Mucosa of stomach (tissue), 1 donor: ENCODE results near the gene PTPRD.

Source experiments
- H3K27me3 ChIP-seq: one replicate; pipeline ENCODE4 v1.7.0; 2013; ENCODE audit warnings: mild to moderate bottlenecking, low read length; ENCODE audit not compliant: control insufficient read depth, insufficient read depth
- H3K36me3 ChIP-seq: one replicate; pipeline ENCODE4 v1.7.0; 2013; ENCODE audit warnings: low read length; ENCODE audit not compliant: control insufficient read depth, insufficient read depth
- H3K4me1 ChIP-seq: one replicate; pipeline ENCODE4 v1.7.0; 2013; ENCODE audit warnings: mild to moderate bottlenecking, low read length; ENCODE audit not compliant: control insufficient read depth, insufficient read depth
- H3K4me3 ChIP-seq: one replicate; pipeline ENCODE4 v1.7.0; 2013; ENCODE audit warnings: low read length
- H3K9ac ChIP-seq: one replicate; pipeline ENCODE4 v1.7.0; 2013; ENCODE audit warnings: mild to moderate bottlenecking, low read length, moderate library complexity
- H3K9me3 ChIP-seq: one replicate; pipeline ENCODE4 v1.7.0; 2013; ENCODE audit warnings: mild to moderate bottlenecking, low read length, moderate library complexity; ENCODE audit not compliant: control insufficient read depth
- donor health status: Pancreatic carcinoma.

PTPRD gene

DNA sequence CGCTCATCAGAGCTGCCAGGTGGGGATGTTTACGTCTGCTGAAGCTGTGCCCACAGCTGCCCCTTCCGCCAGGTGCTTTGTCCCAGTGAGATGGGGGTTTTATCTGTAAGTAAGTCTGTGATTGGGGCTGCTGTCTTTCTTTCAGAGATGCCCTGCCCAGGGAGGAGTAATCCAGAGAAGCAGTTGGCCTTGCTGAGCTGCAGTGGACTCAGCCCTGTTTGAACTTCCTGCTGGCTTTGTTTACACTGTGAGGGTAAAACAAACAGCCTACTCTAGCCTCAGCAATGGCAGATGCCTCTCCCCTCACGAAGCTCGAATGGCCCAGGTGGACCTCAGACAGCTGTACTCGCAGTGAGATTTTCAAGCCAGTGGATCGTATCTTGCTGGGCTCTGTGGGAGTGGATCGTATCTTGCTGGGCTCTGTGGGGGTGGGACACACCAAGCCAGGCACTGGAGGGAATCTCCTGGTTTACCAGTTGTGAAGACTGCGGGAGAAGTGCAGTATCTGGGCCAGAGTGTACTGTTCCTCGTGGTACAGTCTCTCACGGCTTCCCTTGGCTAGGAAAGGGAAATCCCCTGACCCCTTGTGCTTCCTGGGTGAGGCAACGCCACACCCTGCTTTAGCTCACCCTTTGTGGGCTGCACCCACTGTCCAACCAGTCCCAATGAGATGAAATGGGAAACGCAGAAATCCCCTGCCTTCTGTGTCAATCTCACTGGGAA, 2283.1 kb downstream of the PTPRD start:
- no peaks in the 10 kb centered on the region for H3K27me3 ChIP-seq
- no peak overlapping the region for H3K9ac ChIP-seq
- no peaks in the 10 kb centered on the region for H3K9me3 ChIP-seq
- no peaks in the 10 kb centered on the region for H3K36me3 ChIP-seq
- peaks cover 11% of the 10 kb centered on the region for H3K4me1 ChIP-seq
- H3K4me3 ChIP-seq = no peak overlapping the region

DNA sequence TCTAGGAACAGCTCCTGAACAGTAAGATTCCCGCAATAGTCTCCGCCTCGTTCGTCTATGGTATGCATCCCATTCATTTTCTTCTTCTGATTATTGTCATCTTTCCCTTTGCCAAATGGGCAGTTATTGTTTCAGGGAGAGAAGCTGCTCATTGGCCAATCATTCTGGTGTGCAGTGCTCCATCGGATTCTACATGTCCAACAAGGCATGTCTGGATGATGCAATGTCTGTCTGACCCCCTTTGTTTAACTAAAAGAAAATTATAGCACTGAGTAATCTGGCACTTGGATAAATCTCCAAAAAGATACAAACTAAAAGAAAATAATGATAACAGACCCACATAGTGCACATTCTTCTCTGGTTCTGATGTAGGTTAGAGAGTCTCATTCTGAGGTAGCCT, 2297.6 kb downstream of the PTPRD start:
- Histone ChIP-seq H3K4me3 (no peak overlapping the region), H3K27me3 (no peaks in the 10 kb centered on the region), H3K9ac (no peak overlapping the region), H3K9me3 (no peaks in the 10 kb centered on the region), H3K36me3 (no peaks in the 10 kb centered on the region), H3K4me1 (no peaks in the 10 kb centered on the region)

DNA sequence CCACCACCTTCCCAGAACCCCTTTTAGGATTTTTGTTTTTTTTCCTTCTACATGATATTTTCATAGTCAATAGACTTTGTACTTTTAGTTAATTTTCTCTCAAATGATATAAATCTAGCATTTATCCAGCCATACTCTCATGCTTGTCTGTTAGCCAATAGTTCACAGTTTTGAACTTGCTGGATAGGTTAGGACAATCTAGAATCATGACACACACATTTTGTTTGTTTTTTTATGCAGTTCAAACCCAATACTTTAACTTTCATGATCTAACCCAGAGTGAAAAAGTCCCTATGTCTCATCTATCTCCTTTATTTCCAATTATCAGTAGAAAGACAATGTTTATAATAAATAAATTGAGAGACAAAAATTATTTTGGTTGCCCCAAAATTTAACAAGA, 2303.5 kb downstream of the PTPRD start:
- Histone ChIP-seq H3K9me3 (no peaks in the 10 kb centered on the region), H3K4me1 (no peaks in the 10 kb centered on the region), H3K9ac (no peak overlapping the region), H3K27me3 (no peaks in the 10 kb centered on the region), H3K4me3 (no peak overlapping the region), H3K36me3 (no peaks in the 10 kb centered on the region)

DNA sequence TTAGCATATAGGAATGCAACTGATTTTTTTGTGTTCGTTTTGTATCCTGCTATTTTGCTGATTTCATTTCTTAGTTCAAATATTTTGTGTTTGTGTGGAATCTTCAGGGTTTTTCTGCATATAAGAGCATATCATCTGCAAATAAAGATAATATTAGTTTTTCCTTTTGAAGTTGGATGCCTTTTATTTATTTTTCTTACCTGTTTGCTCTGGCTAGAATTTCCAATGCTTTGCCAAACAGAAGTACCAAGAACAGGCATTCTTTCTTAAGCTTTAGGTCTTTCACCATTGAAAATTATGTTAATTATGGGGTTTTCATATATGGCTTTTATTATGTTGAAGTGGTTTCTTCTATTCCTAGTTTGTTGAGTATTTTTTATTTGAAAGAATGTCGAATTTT, 2308.1 kb downstream of the PTPRD start:
- Histone ChIP-seq H3K9ac (no peak overlapping the region), H3K27me3 (no peaks in the 10 kb centered on the region), H3K4me3 (no peak overlapping the region), H3K4me1 (no peaks in the 10 kb centered on the region), H3K36me3 (no peaks in the 10 kb centered on the region), H3K9me3 (no peaks in the 10 kb centered on the region)

DNA sequence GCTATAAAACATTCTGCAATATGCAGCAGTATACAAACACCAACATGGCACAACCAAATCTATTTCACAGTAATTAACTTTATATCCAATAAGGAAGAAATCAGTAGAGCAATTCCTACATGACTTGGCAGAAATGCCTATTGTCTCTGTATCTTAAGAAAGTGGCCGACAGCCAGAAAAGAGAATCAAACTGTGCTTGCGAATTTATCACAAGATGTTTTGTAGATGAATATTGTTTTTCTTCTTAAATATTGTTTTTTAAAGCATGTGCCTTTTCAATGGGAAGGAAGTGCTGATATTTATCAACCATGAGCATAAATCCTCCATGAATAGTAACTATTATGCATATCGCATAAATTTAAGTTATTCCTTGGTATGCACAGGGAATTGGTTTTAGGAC, 2311.5 kb downstream of the PTPRD start:
- Histone ChIP-seq H3K9me3 (no peaks in the 10 kb centered on the region), H3K36me3 (no peaks in the 10 kb centered on the region), H3K4me3 (no peak overlapping the region), H3K27me3 (no peaks in the 10 kb centered on the region), H3K9ac (no peak overlapping the region), H3K4me1 (peaks cover 7% of the 10 kb centered on the region)

DNA sequence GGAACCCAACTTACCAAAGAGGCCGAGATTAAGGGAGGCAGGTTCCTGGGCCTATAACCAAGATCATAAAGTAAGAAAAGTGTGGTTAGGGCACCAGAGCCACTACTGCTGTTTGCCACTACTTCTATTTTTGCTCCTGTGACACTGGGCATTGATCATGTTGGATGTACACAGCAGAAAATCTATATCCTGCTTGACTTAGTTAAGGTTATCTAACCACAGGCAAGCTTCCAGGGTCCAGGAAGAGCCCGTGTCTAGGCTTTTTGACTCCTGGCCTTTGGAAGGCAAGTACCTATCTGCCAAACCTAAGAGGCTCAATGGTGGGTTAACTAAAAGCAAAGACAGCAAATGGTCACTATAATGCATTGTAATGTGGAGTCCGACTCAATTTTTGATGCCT, 2315.8 kb downstream of the PTPRD start:
- no peak overlapping the region for H3K4me3 ChIP-seq
- no peaks in the 10 kb centered on the region for H3K36me3 ChIP-seq
- no peak overlapping the region for H3K9ac ChIP-seq
- H3K4me1 ChIP-seq = peaks cover 7% of the 10 kb centered on the region
- H3K9me3 ChIP-seq = no peaks in the 10 kb centered on the region
- H3K27me3 ChIP-seq = no peaks in the 10 kb centered on the region

DNA sequence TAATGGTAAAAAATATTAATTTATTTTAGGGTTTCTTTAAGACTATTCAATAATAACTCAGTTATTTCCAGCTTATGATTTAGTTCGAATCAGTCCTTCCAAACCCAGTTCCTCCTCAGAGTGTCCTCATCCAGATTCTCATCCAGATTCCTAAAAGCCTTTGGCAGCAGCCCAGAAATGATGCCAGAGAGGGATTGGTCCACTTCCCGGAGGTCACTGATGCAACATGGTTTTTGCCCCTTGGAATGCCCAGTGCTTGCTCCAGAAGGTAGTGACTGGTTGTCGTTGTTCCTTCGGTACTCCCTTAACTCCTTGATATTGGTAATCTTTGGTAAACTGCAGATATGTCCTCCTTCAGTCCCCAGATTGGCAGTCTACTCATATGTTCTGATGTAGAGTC, 2320.1 kb downstream of the PTPRD start:
- no peaks in the 10 kb centered on the region for H3K27me3 ChIP-seq
- H3K9ac ChIP-seq = no peak overlapping the region
- H3K4me3 ChIP-seq = no peak overlapping the region
- no peaks in the 10 kb centered on the region for H3K36me3 ChIP-seq
- peaks cover 24% of the 10 kb centered on the region for H3K4me1 ChIP-seq
- H3K9me3 ChIP-seq = no peaks in the 10 kb centered on the region

DNA sequence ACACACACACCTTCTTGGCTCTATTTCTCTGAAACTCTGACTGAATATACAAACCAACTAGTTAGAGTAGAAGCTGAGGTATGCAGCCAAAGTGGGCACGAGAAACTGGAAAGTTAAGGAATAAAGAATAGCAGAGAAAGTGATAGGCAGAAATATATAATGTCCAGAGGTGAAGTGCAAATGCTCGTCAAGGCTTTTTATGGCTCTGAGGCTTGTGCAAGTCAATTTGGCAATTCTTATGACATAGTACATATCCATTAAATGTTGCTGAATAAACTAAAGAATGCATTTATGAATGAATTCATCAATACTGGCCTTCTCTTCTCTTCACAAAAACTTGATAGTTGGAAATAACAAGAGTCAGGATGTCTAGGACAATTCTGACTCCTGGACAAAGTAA, 2323.1 kb downstream of the PTPRD start:
- no peaks in the 10 kb centered on the region for H3K27me3 ChIP-seq
- no peak overlapping the region for H3K9ac ChIP-seq
- H3K4me1 ChIP-seq = peaks cover 22% of the 10 kb centered on the region
- H3K36me3 ChIP-seq = no peaks in the 10 kb centered on the region
- no peak overlapping the region for H3K4me3 ChIP-seq
- H3K9me3 ChIP-seq = no peaks in the 10 kb centered on the region

DNA sequence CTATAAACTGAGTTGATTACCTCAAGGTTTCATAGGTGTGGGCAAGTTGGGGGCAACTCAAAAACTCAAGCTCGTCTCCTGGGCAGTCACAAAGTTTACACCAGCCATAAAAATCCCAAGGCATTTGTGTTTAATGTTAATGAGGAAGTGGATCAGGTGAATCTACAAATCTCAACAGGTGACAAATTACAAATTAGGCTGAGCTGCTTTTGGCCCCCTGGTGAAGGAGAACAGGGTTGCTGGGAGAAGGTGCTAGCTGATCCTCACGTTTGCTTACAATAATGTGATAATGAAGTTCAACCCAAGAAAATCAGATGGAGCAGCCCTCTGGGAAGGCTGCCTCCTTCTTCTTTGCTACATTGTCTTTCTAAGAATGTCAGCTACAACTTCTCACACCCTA, 2324.8 kb downstream of the PTPRD start:
- Histone ChIP-seq H3K9me3 (no peaks in the 10 kb centered on the region), H3K4me3 (no peak overlapping the region), H3K9ac (no peak overlapping the region), H3K36me3 (no peaks in the 10 kb centered on the region), H3K27me3 (no peaks in the 10 kb centered on the region), H3K4me1 (peaks cover 22% of the 10 kb centered on the region)

DNA sequence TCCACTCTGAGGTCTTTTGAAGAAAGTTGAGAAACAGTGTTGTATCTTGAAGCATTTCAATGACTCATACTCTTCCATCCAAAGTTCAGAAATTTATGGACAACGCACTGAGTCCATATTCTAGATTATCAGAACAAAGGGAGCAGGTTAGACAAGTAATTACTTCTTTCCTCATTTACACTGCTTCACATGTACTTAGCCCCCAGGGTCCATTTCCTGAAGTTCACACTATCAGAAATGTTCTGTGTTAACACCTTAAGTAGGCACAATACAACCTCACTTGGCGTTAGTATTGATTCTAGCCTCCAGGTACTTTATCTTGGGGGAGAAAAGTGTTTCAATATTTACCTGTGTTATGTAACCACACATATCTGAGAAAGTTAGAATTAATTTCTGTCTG, 2325.3 kb downstream of the PTPRD start:
- no peaks in the 10 kb centered on the region for H3K9me3 ChIP-seq
- H3K4me1 ChIP-seq = peaks cover 22% of the 10 kb centered on the region
- H3K27me3 ChIP-seq = no peaks in the 10 kb centered on the region
- H3K4me3 ChIP-seq = no peak overlapping the region
- no peaks in the 10 kb centered on the region for H3K36me3 ChIP-seq
- H3K9ac ChIP-seq = no peak overlapping the region

DNA sequence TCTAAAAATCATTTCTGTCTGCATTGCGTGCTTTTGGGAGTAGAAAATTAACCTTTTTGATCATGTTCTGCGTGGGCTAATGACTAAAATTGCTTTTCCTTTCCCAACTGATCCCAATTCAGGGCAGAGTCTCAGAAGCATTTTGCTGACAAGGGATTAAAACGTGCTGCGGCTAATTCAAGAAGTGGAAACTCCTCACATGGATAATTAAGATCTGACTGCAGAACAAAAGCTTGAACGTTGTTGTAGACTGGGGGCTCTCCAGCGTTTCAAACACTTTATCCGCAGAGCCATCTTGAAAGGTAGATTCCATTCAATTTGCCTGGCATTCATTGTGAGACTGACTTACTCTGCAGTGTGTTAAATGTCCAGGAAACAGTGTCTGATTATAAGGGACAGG, 2327.9 kb downstream of the PTPRD start:
- Histone ChIP-seq H3K36me3 (no peaks in the 10 kb centered on the region), H3K4me1 (peaks cover 21% of the 10 kb centered on the region)

DNA sequence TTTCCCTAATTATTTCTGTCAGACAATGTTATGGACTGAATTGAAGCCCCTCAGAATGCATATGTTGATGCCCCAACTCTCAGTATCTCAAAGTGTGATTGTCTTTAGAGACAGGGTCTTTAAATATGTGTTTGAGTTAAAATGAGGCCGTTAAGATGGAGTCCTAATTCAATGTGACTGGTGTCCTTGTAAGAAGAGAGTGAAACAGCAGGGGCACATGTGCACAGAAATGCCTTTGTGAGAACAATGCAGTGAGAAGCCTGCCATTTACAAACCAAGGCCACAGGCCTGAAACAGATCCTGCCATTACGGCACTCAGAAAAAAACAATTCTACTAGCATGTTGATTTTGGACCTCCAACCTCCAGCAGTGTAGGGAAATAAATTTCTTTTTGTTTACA, 2330.3 kb downstream of the PTPRD start:
- no peaks in the 10 kb centered on the region for H3K27me3 ChIP-seq
- peaks cover 5% of the 10 kb centered on the region for H3K4me1 ChIP-seq
- H3K9ac ChIP-seq = no peak overlapping the region
- no peak overlapping the region for H3K4me3 ChIP-seq
- no peaks in the 10 kb centered on the region for H3K9me3 ChIP-seq
- H3K36me3 ChIP-seq = no peaks in the 10 kb centered on the region

More for the DNA sequence above, 2327.9 kb downstream of the PTPRD start:
- Histone ChIP-seq H3K9ac (no peak overlapping the region), H3K4me3 (no peak overlapping the region), H3K27me3 (no peaks in the 10 kb centered on the region), H3K9me3 (no peaks in the 10 kb centered on the region)

DNA sequence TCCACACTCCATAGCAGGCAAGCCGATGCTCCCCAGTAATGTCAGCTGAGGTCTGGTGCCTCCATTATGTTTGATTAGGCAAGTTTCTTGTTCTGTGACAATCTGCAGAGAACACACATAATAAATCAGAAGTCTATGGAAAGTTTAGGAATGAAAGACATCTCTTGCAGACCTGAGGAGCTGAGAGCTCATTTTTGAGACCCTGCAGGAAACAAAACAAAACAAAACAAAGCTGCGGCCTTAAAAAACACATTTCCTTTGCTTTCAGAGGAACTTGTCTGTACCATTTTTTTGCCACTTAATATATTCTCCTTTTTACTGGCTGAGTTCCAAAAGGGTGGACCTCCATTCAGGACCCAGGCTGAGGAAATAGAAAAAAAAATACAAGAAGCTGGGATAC, 2332.0 kb downstream of the PTPRD start:
- H3K36me3 ChIP-seq = no peaks in the 10 kb centered on the region
- no peak overlapping the region for H3K4me3 ChIP-seq
- H3K27me3 ChIP-seq = no peaks in the 10 kb centered on the region
- no peaks in the 10 kb centered on the region for H3K4me1 ChIP-seq
- no peaks in the 10 kb centered on the region for H3K9me3 ChIP-seq
- no peak overlapping the region for H3K9ac ChIP-seq
